HepG2 (cell line): ENCODE results near the gene CLEC2A.

ENCODE experiments used
- NR2F1 ChIP-seq, 2 experiments: fragments of 450-650 bp in 1 of 2; formaldehyde crosslinking in 1 of 2; IDR thresholded peaks; 2 replicates each; pipeline versions ENCODE4 v1.5.0 to v1.6.1; 2016 to 2020; ENCODE audit warnings: mild to moderate bottlenecking in 1 of 2, missing compliant biosample characterization in 1 of 2, missing genetic modification reagents in 1 of 2, moderate library complexity in 1 of 2
- ZNF343 ChIP-seq: sonication (generic); formaldehyde crosslinking; IDR thresholded peaks from 2 replicates; pipeline ENCODE4 v1.4.0; 2020; ENCODE audit warnings: mild to moderate bottlenecking, missing genetic modification reagents
- ZZZ3 ChIP-seq: sonication (generic); formaldehyde crosslinking; IDR thresholded peaks from 2 replicates; pipeline ENCODE4 v1.4.0; 2020; ENCODE audit warnings: missing genetic modification reagents, mild to moderate bottlenecking, borderline replicate concordance
- TF ChIP-seq, protein P1 (sequence below): sonication (generic); formaldehyde crosslinking; IDR thresholded peaks from 2 replicates; pipeline ENCODE4 v1.4.0; 2020; ENCODE audit warnings: low read depth, mild to moderate bottlenecking, missing genetic modification reagents
- TF ChIP-seq, protein P2 (sequence below): sonication (generic); formaldehyde crosslinking; IDR thresholded peaks from 2 replicates; pipeline ENCODE4 v1.4.0; 2020; ENCODE audit warnings: mild to moderate bottlenecking, missing genetic modification reagents
- TF ChIP-seq, protein P3 (sequence below): sonication (generic); formaldehyde crosslinking; IDR thresholded peaks from 2 replicates; pipeline ENCODE4 v1.8.1; 2023; ENCODE audit warnings: mild to moderate bottlenecking, moderate library complexity, missing genetic modification reagents
- TF ChIP-seq, protein P4 (sequence below): sonication (generic); formaldehyde crosslinking; IDR thresholded peaks from 2 replicates; pipeline ENCODE4 v1.4.0; 2020; ENCODE audit warnings: missing genetic modification reagents
- TF ChIP-seq, protein P5 (sequence below): IDR thresholded peaks from 2 replicates; pipeline ENCODE4 v1.6.1; 2016; ENCODE audit warnings: missing genetic modification reagents, missing compliant biosample characterization

DNA sequence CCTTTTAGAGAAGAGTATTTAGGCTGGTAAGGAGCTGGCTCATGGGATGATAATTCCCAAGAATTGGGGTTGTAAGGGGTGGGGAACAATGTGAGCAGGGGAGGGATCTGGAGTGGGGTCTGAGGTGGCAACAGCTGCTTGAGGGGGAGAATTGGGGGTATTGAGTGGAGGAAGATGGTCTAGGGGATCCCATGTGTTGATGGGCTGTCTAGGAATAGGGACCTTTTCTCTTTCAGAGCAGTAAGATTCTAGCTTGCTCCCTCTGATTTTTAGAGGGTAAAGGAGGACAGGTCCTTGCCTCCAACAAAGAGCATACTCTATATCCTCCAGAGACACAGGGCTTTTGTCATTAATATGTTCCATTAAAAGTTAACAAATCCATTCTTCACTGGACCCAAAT, 22.4 kb downstream of the CLEC2A start:
- TF ChIP-seq NR2F1 (CRISPR knock-in tag; IDR thresholded peaks at IDR 0.05) (no peak), ZNF343 (CRISPR knock-in tag) (no peak), ZZZ3 (CRISPR knock-in tag) (no peak)
- TF ChIP-seq, protein P1, sequence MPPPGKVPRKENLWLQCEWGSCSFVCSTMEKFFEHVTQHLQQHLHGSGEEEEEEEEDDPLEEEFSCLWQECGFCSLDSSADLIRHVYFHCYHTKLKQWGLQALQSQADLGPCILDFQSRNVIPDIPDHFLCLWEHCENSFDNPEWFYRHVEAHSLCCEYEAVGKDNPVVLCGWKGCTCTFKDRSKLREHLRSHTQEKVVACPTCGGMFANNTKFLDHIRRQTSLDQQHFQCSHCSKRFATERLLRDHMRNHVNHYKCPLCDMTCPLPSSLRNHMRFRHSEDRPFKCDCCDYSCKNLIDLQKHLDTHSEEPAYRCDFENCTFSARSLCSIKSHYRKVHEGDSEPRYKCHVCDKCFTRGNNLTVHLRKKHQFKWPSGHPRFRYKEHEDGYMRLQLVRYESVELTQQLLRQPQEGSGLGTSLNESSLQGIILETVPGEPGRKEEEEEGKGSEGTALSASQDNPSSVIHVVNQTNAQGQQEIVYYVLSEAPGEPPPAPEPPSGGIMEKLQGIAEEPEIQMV (CRISPR knock-in tag), result no peak
- TF ChIP-seq, protein P2, sequence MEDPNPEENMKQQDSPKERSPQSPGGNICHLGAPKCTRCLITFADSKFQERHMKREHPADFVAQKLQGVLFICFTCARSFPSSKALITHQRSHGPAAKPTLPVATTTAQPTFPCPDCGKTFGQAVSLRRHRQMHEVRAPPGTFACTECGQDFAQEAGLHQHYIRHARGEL, result no peak
- TF ChIP-seq, protein P3, sequence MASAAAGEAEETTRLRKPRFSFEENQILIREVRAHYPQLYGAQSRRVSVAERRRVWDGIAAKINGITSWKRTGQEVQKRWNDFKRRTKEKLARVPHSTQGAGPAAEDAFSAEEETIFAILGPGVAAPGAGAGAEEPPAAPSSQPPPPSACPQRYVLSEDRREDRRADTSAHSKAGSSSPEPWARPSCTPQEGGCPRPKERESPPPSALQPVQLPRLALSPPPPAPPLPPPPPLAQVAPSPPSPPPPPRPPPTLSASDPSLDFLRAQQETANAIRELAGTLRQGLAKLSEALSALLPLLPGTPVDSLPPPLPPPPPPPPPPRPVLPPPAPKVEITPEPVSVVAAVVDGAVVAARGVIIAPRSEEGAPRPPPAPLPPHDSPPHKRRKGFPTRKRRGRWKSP, result no peak
- TF ChIP-seq, protein P4, sequence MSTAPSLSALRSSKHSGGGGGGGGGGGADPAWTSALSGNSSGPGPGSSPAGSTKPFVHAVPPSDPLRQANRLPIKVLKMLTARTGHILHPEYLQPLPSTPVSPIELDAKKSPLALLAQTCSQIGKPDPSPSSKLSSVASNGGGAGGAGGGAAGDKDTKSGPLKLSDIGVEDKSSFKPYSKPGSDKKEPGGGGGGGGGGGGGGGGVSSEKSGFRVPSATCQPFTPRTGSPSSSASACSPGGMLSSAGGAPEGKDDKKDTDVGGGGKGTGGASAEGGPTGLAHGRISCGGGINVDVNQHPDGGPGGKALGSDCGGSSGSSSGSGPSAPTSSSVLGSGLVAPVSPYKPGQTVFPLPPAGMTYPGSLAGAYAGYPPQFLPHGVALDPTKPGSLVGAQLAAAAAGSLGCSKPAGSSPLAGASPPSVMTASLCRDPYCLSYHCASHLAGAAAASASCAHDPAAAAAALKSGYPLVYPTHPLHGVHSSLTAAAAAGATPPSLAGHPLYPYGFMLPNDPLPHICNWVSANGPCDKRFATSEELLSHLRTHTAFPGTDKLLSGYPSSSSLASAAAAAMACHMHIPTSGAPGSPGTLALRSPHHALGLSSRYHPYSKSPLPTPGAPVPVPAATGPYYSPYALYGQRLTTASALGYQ (CRISPR knock-in tag), result no peak
- TF ChIP-seq, protein P5, sequence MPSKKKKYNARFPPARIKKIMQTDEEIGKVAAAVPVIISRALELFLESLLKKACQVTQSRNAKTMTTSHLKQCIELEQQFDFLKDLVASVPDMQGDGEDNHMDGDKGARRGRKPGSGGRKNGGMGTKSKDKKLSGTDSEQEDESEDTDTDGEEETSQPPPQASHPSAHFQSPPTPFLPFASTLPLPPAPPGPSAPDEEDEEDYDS, result no peak
